Measurements from ENCODE around the gene NARS2. TPM values are rescaled to one million over a fixed set of nuclear protein-coding genes. Genes with fewer than 3 reads are reported as not detected.

Gene NARS2
- total and polyA plus RNA-seq, 9 of the 15 experiments (the other 6 are each of a cell fraction or from before 2014, with no cell fraction given): 26.8 to 48.0 (median 34.2) TPM

DNA sequence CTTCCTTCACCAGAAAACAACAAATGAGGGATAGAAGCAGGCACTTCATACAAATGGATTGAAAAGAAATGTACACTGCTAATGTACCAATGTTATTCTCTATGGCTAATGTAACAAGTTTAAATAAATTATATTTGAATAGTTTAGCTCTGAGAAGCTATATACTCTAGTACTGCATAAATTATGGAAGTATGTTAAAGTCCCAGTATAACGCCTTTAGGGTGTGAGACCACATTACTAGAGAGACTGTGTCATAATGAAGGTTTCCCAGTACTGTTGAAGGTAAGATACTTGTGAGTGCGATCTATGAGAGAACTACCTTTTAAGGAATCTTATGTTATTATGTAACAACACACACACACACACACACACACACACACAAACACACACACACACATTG, 117.2 kb downstream of the NARS2 start:
- H3K4me1 ChIP-seq (replicated peaks in 1 of 2; ENCODE audit: control insufficient read depth in 2 of 2, insufficient read depth in 2 of 2, low read length in 2 of 2): no peaks in the 10 kb centered on the region
- H4K20me1 ChIP-seq (replicated peaks; ENCODE audit: control insufficient read depth, insufficient read depth, low read length): no peaks in the 10 kb centered on the region
- FAIRE-seq: no peak
- no peaks in the 10 kb centered on the region; the same call in 1 of the 2 replicates for H3K9me3 ChIP-seq (replicated peaks; ENCODE audit: control insufficient read depth, insufficient read depth, low read depth, low read length)
- POLR2A ChIA-PET: interaction anchor here (0.6 to 1.3 kb wide), 2 partner anchors 12 to 23 kb away, joined by 3 read pairs; no protein-coding TSS in a partner anchor
- no peak overlapping the region for H2AFZ ChIP-seq (ENCODE audit: low read depth, low read length)
- H3K9ac ChIP-seq (ENCODE audit: insufficient read depth in 1 of 2, low read depth in 2 of 2, low read length in 2 of 2): no peak overlapping the region
- H3K4me2 ChIP-seq (ENCODE audit: insufficient read depth, low read length): no peak overlapping the region
- no peak for DNase-seq (ENCODE audit: extremely low read depth in 1 of 4, low spot score in 3 of 4)
- intact Hi-C loops (cut with micrococcal nuclease): no loop called here
- H3K27me3 ChIP-seq (ENCODE audit: control insufficient read depth in 2 of 2, insufficient read depth in 2 of 2, low read length in 2 of 2): no peaks in the 10 kb centered on the region
- CTCF ChIA-PET (ENCODE audit: low intra/inter-chr PET ratio): no interaction called here
- H3K4me3 ChIP-seq: no peak overlapping the region
- H3K27ac ChIP-seq (ENCODE audit: extremely low read depth, low read depth, low read length): no peak overlapping the region
- no peak for ATAC-seq
- no peaks in the 10 kb centered on the region for H3K9me1 ChIP-seq (ENCODE audit: control insufficient read depth, insufficient read depth, low read length)
- in situ Hi-C loops (cut with MboI): no loop called here
- whole genome bisulfite sequencing (ENCODE audit: insufficient coverage, low coverage, missing lambda C conversion rate): 63% methylated on average over 2 of the region's 2 CpGs
- no TSS peak for BruUV-seq (replicated peaks)
- peaks cover 43% of the 10 kb centered on the region; the same call in 2 of the 3 replicates for H3K36me3 ChIP-seq (ENCODE audit: control insufficient read depth, insufficient read depth, low read length)
- H3K79me2 ChIP-seq (ENCODE audit: control insufficient read depth, insufficient read depth, low read length): no peaks in the 10 kb centered on the region
- no peak for TF ChIP-seq YY1 (IDR thresholded peaks at IDR 0.05; ENCODE audit: borderline replicate concordance in 1 of 3, control insufficient read depth in 1 of 3, extremely low read depth in 1 of 3, insufficient read depth in 3 of 3, insufficient read length in 1 of 3, insufficient replicate concordance in 2 of 3, low read depth in 1 of 3, low read length in 2 of 3)
- TF ChIP-seq IRF2 (CRISPR knock-in tag; IDR thresholded peaks at IDR 0.05): no peak
- no peak for TF ChIP-seq HNRNPUL1 (IDR thresholded peaks at IDR 0.05; ENCODE audit: low read length)
- TF ChIP-seq FOXA1 (IDR thresholded peaks at IDR 0.05; ENCODE audit: borderline replicate concordance): no peak
- TF ChIP-seq, protein P1, sequence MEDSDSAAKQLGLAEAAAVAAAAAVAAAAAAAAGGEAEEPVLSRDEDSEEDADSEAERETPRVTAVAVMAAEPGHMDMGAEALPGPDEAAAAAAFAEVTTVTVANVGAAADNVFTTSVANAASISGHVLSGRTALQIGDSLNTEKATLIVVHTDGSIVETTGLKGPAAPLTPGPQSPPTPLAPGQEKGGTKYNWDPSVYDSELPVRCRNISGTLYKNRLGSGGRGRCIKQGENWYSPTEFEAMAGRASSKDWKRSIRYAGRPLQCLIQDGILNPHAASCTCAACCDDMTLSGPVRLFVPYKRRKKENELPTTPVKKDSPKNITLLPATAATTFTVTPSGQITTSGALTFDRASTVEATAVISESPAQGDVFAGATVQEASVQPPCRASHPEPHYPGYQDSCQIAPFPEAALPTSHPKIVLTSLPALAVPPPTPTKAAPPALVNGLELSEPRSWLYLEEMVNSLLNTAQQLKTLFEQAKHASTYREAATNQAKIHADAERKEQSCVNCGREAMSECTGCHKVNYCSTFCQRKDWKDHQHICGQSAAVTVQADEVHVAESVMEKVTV (CRISPR knock-in tag; IDR thresholded peaks at IDR 0.05): no peak
- no peak for TF ChIP-seq GTF2A2 (tag; IDR thresholded peaks at IDR 0.05)
- TF ChIP-seq POLR3G (IDR thresholded peaks at IDR 0.05; ENCODE audit: extremely low read depth, insufficient read length, insufficient replicate concordance): no peak
- no peak for TF ChIP-seq PPARD (CRISPR knock-in tag; IDR thresholded peaks at IDR 0.05)
- TF ChIP-seq E2F3 (CRISPR knock-in tag; IDR thresholded peaks at IDR 0.05): no peak
- no peak for TF ChIP-seq PYGO2 (tag; IDR thresholded peaks at IDR 0.05)
- TF ChIP-seq KLF13 (tag; IDR thresholded peaks at IDR 0.05; ENCODE audit: borderline replicate concordance, low read depth): no peak
- no peak for TF ChIP-seq NFIX (CRISPR knock-in tag; IDR thresholded peaks at IDR 0.05; ENCODE audit: low read depth)
- TF ChIP-seq, protein P2, sequence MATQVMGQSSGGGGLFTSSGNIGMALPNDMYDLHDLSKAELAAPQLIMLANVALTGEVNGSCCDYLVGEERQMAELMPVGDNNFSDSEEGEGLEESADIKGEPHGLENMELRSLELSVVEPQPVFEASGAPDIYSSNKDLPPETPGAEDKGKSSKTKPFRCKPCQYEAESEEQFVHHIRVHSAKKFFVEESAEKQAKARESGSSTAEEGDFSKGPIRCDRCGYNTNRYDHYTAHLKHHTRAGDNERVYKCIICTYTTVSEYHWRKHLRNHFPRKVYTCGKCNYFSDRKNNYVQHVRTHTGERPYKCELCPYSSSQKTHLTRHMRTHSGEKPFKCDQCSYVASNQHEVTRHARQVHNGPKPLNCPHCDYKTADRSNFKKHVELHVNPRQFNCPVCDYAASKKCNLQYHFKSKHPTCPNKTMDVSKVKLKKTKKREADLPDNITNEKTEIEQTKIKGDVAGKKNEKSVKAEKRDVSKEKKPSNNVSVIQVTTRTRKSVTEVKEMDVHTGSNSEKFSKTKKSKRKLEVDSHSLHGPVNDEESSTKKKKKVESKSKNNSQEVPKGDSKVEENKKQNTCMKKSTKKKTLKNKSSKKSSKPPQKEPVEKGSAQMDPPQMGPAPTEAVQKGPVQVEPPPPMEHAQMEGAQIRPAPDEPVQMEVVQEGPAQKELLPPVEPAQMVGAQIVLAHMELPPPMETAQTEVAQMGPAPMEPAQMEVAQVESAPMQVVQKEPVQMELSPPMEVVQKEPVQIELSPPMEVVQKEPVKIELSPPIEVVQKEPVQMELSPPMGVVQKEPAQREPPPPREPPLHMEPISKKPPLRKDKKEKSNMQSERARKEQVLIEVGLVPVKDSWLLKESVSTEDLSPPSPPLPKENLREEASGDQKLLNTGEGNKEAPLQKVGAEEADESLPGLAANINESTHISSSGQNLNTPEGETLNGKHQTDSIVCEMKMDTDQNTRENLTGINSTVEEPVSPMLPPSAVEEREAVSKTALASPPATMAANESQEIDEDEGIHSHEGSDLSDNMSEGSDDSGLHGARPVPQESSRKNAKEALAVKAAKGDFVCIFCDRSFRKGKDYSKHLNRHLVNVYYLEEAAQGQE (IDR thresholded peaks at IDR 0.05; ENCODE audit: borderline replicate concordance): no peak
- TF ChIP-seq, protein P2 (CRISPR knock-in tag; IDR thresholded peaks at IDR 0.05; ENCODE audit: low read depth): no peak

Data from K562 (cell line).